T-helper 22 cell (primary cell): ENCODE data around the gene CLNS1A.
"Not testable (repeated sequence)": the region's sequence is repeated elsewhere in the genome, so short reads cannot be mapped to it uniquely, and the experiment has no call there.

Experiments used
- DNase-seq: peaks from one replicate; pipeline ENCODE4 v3.0.0-alpha.2; 2020; ENCODE audit warnings: low read depth

The CLNS1A gene

DNA sequence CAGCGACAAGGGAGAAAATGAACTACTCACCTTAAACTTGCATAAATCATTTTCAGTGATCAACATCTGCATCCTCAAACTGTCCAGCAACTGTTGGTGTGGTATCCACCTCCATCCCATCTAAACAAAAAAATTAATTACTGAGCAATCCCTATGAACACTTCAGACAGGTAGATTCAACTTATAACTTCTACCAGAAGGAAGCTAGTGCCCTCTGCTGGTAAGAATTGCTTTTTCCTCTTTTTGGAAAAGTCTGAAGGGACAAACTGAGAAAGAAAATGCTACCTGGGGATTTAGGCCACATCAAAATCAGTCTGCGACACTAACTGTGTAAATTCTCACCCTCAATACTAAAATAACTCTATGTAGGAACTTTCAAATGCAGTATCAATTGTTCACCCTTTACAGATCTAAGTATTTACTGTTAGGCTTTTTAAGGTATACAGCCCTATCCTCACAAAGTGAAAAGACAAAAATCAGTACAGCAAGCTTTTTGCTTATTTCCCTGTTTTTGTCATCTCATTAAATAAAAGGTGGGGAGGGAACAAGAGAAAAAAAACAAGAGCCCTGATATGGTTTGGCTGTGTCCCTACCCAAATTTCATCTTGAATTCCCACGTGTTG, 17.9 kb downstream of the CLNS1A start:
- no peak for DNase-seq

DNA sequence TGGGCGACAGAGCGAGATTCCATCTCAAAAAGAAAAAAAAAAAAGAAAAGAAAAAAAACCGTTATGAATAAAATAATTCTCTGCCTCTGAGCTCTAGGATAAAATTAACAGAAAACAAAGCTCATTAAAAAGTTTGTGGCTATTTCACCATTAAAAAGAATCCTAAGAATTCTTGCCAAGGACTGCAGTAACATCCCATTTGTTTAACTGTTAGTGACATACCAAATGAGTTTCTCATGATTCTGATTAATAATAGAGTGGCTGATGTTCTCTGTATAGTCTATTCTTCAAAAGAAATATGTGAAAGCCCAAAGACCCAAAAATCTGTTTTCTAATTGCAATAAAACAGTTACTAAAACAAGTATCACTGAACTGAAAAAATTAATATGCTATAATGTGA, 19.7 kb downstream of the CLNS1A start:
- no peak for DNase-seq

DNA sequence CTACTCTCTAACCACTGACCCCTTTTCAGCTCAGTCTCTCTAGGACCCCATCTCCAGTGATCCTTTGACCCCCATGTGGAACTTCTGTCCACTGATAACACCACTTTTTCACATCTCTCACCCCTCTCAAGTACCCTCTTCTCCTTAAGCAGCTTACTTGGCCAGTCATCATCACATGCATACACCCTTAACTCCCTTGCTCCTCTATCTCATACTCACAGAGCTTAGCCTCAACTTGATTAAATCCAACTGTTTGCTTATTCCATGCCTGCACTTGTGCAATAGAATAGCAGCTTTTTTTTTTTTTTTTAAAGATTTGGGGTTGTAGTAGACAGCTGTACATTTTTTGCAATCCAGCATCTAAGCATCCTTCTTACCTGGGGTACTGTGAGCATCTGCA, 25.7 kb downstream of the CLNS1A start:
- DNase-seq = no peak

DNA sequence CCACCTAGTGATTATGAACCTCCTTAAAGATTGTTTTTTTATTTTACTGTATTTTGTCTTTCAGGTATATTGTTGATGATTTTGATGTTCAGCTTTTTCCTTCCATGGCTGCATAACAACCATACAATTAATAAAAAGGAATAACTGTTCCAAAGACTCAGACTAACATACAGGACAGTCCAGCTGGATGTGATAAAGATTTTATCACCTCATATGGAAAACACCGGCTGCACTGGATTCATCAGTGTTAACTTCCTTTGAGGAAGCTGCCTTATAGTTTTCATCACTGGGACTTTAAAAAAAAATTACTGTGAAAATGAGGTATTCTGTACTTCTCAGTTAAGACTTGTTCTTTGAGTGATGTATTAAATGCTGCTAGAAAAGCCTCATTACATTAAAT, 28.4 kb downstream of the CLNS1A start:
- no peak for DNase-seq

DNA sequence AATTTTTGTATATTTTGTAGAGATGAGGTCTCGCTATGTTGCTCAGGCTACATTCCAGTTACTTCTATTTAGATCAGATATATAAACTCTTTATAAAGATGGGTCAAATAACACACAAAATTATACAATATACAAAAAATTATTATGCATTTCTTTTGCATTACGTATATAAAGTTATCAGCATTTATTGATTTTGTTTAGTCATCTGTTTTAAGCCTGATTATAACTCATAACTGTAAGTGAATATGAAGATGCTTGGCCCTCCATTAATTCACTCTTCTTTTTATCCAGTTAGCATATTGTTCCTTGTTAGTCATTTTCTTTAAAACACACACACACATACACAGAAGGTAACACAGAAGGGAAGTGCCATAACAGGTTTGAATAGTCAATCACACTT, 33.3 kb downstream of the CLNS1A start:
- DNase-seq = no peak

DNA sequence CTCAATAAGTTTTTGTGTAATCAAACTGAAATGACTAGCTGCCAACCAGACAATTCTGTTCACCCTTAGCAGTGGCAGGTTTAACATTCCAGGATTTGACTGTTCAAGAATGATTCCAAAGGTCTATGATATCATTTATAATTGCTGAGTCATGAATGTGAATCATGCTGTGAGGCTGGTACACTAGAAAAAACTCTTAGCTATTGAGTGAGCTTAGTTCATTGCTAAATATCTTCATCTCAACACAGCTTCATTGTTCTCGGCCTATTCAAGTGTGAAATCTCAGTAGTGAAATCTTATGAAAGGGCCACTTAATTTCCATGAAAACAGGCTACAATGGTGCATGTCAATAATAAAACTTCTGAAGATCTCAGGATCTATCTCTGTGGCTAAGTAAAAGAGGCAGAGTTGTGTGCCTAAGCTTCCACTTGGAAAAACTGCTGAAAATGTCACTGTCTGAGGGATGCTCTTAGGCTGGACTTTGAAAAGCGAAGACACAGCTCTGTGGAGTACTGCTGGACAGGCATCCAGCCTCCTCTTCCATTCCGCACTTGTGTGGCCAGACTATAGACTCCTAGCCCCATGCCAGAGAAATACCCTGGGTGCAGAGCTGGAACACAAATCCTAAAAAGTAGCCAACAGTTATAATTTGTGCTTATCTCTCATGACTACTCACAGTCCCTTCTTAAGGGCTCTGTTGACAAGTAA, 35.1 kb downstream of the CLNS1A start:
- DNase-seq = no peak

DNA sequence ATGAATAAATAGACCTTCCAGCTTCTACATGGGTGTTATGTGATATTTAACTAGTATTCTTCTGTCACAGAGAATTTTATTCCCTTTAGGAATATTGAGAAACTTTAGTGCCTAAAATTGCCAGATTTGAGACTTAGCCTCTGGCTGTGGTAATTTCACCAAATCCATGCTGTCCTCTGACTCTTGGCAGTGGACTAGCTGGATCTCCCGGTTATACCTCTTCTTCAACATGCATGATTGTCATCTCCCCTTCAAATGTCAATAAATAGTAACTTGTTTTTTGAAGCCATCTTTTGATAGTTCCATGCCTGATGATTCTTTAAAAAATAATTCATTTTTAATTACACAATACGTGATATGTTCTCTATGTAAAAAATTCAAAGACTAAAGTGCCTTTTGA, 39.4 kb downstream of the CLNS1A start:
- DNase-seq = no peak

DNA sequence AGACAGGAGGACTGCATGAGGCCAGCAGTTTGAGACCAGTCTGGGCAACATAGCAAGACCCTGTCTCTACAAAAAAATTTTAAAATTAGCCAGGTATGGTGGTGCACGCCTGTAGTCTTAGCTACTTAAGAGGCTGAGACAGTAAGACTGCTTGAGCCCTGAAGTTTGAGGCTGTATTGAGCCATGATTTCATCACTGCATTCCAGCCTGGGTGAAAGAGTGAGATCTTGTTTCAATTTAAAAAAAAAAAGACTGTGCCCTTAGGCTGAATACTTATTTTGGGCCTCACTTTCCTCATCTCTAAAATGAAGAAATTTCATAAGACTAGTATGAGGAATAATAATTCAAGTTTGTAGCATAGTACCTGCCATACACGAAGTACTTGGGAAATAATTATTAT, 41.0 kb downstream of the CLNS1A start:
- no peak for DNase-seq

DNA sequence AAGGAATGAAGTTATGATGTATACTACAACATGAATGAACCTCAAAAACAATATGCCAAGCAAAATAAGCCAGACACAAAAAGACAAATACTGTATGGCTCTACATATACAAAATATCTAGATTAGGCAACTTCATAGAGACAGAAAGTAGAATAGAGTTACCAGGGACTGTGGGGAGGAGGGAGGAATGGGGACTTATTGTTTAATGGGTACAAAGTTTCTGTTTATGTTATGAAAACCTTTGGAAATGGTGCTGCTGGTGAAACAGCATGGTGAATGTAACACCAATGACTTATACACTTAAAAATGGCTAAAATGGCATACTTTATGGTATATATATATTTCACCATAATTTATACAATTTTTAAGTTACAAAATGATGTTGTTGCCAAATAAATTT, 43.7 kb downstream of the CLNS1A start:
- DNase-seq = no peak

DNA sequence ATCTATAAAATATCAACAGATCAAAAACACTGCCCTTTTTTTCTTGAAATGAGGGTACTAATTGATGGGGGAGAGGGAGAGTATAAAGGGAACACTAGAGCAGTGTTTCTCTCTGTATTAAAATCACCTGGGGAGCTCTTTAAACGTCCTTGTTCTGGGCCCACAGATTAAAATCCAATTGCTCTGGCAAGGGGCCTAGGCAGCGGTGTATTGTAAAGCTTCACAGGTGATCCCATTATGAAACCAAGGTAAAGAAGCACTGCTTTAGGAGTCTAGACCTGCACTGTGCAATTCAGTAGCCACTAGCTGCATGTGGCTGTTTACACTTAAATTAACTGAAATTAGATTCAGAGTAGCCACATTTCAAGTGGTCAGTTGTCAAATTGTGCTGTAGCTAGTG, 44.9 kb downstream of the CLNS1A start:
- no peak for DNase-seq

DNA sequence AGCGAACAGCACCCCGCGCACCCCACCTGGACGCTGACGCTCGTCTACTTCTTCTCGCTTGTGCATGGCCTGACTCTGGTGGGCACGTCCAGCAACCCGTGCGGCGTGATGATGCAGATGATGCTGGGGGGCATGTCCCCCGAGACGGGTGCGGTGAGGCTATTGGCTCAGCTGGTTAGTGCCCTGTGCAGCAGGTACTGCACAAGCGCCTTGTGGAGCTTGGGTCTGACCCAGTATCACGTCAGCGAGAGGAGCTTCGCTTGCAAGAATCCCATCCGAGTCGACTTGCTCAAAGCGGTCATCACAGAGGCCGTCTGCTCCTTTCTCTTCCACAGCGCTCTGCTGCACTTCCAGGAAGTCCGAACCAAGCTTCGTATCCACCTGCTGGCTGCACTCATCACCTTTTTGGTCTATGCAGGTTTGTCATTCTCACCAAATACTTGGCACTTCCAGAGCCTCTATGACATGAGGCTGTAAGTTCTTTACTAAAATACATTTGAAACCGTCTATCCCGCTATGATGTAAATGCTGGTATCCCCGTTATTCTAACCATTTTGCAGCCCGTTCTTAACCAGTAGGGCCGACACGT, 47.3 kb downstream of the CLNS1A start:
- no peak for DNase-seq

DNA sequence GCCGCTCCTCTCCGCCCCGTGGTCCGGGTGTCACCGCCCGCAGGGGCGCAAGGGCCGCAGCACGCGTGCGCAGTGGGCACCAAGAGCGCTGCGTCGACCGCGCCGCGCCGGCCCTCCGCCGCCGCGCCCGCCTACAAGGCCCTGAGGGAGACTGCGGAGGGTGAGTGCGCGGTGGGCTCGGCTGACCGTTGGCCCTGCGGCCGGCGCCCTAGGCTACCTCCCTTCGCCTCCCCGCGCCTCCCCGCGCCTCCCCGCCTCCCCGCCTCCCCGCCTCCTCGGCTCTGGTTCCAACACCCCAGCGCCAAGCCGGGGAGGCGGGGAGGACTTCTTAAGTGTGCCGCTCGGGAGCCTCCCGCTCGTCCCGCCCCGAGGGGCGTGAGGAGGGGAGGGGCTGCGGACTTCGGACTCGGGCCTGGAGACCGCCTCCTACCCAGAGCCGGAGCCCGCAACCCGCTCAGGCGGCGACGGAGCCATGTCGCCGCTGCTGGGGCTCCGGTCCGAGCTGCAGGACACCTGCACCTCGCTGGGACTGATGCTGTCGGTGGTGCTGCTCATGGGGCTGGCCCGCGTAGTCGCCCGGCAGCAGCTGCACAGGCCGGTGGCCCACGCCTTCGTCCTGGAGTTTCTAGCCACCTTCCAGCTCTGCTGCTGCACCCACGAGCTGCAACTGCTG, 47.9 kb downstream of the CLNS1A start, which contains the start of gene AQP11:
TSS of gene AQP11 (plus strand) at position 433 of the 673 bp plus-strand sequence. CDS start at position 473, 40 bp downstream.
- no peak for DNase-seq

DNA sequence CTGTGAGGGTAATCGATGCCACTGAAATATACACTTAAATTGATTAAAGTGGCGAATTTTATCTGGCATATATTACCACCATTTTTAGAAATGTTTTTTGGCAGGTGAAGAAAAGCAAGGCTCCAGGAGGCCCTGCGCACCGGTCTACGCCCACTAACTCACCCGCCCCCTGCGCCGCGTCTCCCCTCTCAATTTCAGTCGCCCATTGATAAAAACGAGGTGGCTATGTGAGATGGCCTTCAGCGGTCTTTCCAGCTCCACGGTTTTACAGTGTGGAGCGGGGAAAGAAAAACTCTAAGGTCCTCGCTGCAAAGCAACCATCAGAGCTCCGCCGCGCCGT, 48.4 kb downstream of the CLNS1A start:
- DNase-seq = no peak

DNA sequence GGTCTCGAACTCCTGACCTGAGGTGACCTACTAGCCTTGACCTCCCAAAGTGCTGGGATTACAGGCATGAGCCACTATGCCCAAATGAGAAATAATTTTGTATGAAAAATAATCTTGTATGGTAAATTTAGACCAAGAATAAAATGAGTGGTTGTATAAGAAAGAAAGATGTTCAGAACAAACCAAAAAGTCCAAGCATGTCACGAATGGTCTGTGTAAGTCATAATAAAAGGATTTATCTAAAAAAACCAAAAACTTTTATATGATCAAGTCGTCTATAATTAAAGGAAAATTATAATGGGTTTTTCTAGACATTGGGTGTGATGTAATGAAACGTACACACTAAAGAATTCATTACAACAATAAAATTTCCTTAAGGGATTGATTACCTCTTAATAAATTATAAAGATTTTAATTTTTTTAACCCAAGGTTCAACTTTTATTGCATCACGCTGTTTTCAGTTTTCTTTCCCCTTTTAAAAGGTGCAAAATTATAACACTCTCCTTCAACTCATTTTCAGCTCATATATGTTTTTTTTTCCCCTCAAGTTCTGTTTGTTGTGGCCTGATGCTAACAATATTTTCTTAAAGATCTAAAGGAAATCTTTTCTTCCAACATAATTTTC, 56.8 kb downstream of the CLNS1A start:
- DNase-seq = no peak

DNA sequence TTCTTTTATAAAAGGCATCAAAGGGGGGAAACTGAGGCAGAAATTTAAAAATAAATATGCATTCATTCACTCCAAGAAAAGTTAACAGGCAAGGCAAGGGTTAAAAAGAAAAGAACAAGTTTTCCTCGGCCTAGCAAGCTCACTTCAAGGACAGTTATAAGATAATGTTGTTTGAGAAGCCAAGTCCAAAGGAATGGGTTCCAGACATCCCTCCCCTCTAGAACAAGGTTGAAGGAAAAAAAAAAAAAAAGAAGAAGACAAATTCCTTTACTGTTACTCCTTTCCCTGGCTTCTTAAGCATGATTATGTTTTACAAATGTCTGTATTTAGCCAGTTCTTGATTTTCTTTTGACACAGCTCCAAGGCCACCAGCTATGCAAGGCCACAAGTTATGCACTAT, 62.2 kb downstream of the CLNS1A start:
- DNase-seq = not testable (repeated sequence)

DNA sequence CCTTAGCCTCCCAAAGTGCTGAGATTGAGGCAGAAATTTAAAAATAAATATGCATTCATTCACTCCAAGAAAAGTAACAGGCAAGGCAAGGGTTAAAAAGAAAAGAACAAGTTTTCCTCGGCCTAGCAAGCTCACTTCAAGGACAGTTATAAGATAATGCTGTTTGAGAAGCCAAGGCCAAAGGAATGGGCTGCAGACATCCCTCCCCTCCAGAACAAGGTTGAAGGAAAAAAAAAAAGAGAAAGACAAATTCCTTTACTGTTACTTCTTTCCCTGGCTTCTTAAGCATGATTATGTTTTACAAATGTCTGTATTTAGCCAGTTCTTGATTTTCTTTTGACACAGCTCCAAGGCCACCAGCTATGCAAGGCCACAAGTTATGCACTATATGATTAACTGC, 66.7 kb downstream of the CLNS1A start:
- not testable (repeated sequence) for DNase-seq

DNA sequence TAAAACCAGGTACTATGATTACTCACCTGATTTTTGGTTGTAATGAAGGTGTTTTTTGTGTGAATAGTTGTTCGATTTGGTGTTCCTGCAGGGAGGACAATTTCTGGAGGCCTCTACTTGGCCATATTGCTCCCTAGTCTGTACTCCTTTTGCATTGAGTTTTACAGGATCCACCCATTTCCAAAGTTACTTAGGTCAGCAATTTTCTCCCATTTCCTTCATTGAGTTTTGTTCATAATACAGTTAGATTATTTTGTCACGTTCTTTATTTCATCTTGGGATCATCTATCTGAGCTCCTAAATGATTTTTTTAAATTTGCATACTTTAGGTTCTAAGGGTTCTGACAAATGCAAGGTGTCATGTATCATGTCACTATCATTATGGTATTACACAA, 67.9 kb downstream of the CLNS1A start:
- no peak for DNase-seq

DNA sequence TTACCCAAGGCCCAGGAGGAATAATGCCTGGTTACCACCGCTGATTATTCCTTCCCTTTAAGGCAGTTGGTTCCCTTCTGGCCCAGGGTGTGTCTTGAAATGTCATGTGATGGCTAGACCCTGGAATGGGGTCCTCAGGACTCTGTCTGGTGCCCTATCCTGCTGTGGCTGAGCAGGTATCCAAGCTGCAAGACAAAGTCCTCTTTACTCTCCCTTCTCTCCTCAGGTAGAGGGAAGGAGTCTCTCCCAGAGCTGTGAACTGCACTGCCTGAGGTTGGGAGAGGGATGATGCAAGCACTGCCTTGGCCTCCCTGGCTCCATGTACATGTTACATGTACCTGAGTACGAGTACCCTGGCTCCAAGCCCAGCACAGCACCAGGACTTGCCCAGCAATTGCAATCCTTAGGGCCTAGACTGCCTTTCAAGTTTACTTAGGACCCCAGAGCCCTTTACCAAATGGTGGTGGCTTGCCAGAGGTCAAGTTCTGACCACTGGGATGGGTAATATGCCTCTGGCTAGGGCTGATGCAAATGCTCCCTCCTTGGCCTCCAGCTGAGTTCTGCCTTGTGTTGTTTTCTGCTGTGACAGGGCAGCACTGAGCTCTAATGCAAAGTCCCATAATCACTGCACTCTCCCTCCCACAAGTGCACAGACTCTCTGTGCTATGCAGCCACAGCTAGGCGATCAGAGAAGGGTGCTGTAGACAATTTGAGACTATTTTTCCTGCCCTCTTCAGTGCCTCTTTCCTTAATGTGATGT, 68.5 kb downstream of the CLNS1A start:
- no peak for DNase-seq

DNA sequence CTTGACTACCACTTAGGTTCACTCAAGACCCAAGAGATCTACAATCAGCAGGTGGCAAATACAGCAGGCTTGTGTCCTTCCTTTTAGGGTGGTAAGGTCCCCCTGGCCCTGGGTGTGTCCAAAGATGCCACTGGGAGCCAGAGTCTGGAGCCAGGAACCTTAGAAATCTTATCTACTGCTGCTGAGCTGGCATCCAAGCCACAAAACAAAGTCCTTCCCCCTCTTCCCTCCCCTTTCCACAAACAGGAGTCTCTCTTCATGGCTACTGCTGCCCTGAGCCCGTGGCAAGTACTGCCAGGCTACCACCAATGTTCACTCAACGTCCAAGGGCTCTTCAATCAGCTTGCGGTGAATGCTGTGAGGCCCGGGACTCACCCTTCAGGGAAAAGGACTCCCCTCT, 69.3 kb downstream of the CLNS1A start:
- no peak for DNase-seq
